GM13976 (cell line): Measurements from ENCODE around the gene WDR1.

ENCODE experiments used
- DNase-seq: peaks from one replicate; pipeline ENCODE4 v3.0.0; 2012; ENCODE audit warnings: low spot score
- CTCF ChIP-seq: IDR thresholded peaks from 2 replicates; pipeline ENCODE4 v1.5.1; 2012; ENCODE audit warnings: borderline replicate concordance, mild to moderate bottlenecking; ENCODE audit not compliant: insufficient read depth; ENCODE audit errors: extremely low read depth, missing control alignments, control extremely low read depth
- in situ Hi-C: fragments of 300-500 bp; cut with MboI; formaldehyde crosslinking; loops from one replicate; pipeline ENCODE4 v1.12.0; 2022; ENCODE audit warnings: low sequenced_read_pairs, mixed read lengths, inconsistent platforms; ENCODE audit not compliant: unreplicated experiment

The WDR1 gene

DNA sequence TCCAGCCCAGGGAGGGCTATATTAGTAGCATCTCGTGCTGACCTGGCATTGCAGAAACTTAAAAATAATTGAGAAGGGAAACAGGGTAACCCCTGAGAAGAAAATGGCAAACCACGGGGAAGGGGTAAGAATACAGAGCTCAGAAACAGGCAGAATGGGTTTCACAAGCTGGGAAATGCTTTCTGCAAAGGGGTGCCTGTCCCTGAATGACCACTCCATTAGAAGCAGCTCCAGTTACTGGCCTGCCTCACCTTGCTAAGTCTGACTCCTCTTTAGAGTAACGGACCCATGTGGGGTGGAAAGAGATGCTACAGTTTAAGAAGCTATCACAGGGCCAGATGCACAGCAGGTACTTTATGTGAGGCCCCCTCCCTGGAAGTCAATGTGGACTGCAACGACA lies 2.5 kb downstream of the WDR1 start:
- no peak for DNase-seq
- in situ Hi-C loops, result no loop called here
- no peak for TF ChIP-seq CTCF

- in situ Hi-C loops, result no loop called here
- no peak for TF ChIP-seq CTCF
- no peak for DNase-seq
Observed at GRCh38 chr4:10113362-10114047, 3.1 kb downstream of the WDR1 start.

- DNase-seq, result no peak
- no peak for TF ChIP-seq CTCF
- in situ Hi-C loops, result no loop called here
Observed at GRCh38 chr4:10112658-10113284, 3.8 kb downstream of the WDR1 start.

GRCh38 chr4:10111067-10111801 lies 5.4 kb downstream of the WDR1 start:
- no peak for TF ChIP-seq CTCF
- in situ Hi-C loops, result no loop called here
- no peak for DNase-seq

- in situ Hi-C loops, result no loop called here
Observed at GRCh38 chr4:10109995-10110670, 6.5 kb downstream of the WDR1 start.

More at GRCh38 chr4:10109995-10110670, 6.5 kb downstream of the WDR1 start:
- no peak for DNase-seq
- TF ChIP-seq CTCF, result no peak
